CD14-positive monocyte (primary cell): Measurements from ENCODE around the gene TMEM182. TPM values are rescaled to one million over a fixed set of nuclear protein-coding genes. Genes with fewer than 3 reads are reported as not detected.

Source experiments
- DNase-seq, 3 donors: peaks; one replicate each; pipeline ENCODE4 v3.0.0-alpha.2; 2011 to 2022
- H2AFZ ChIP-seq: 2 replicates; pipeline ENCODE4 v1.6.0; 2012; ENCODE audit warnings: mild to moderate bottlenecking, low read depth, low read length, inconsistent platforms; ENCODE audit not compliant: insufficient read depth, poor library complexity, severe bottlenecking
- H3K27ac ChIP-seq, 2 donors: 1 replicate in 1 of 2; 2 replicates in 1 of 2; pipeline ENCODE4 v1.5.1; 2012 to 2013; ENCODE audit warnings: low read length in 2 of 2, control low read depth in 1 of 2, inconsistent platforms in 1 of 2, low read depth in 1 of 2, mild to moderate bottlenecking in 1 of 2
- H3K27me3 ChIP-seq, 2 donors: one replicate each; pipeline versions ENCODE4 v1.6.0 to v1.6.1; 2011 to 2013; ENCODE audit warnings: low read length in 2 of 2; ENCODE audit not compliant: control insufficient read depth in 2 of 2, insufficient read depth in 2 of 2
- H3K36me3 ChIP-seq, 2 donors: replicated peaks in 1 of 2; 1 replicate in 1 of 2; 2 replicates in 1 of 2; pipeline versions ENCODE4 v1.5.1 to v1.6.1; 2012 to 2013; ENCODE audit warnings: low read length in 2 of 2, control low read depth in 1 of 2, inconsistent platforms in 1 of 2, mild to moderate bottlenecking in 1 of 2; ENCODE audit not compliant: insufficient read depth in 2 of 2, control insufficient read depth in 1 of 2
- H3K4me1 ChIP-seq, 2 donors: 1 replicate in 1 of 2; 2 replicates in 1 of 2; pipeline versions ENCODE4 v1.5.1 to v1.6.1; 2012 to 2013; ENCODE audit warnings: low read length in 2 of 2, control low read depth in 1 of 2, inconsistent platforms in 1 of 2, mild to moderate bottlenecking in 1 of 2, moderate library complexity in 1 of 2; ENCODE audit not compliant: insufficient read depth in 2 of 2, control insufficient read depth in 1 of 2
- H3K4me2 ChIP-seq: replicated peaks from 2 replicates; pipeline ENCODE3; 2012; ENCODE audit warnings: low read length, moderate library complexity, mild to moderate bottlenecking; ENCODE audit not compliant: poor library complexity, severe bottlenecking; ENCODE audit errors: extremely low read depth
- H3K4me3 ChIP-seq, 3 experiments: fragments of 200-600 bp in 1 of 3; sonication (generic) in 1 of 3; replicated peaks in 1 of 3; 1 replicate in 2 of 3; 2 replicates in 1 of 3; pipeline ENCODE4 v1.5.1; 2011 to 2013; ENCODE audit warnings: low read length in 3 of 3, mild to moderate bottlenecking in 3 of 3, control low read depth in 2 of 3, low read depth in 2 of 3, inconsistent platforms in 1 of 3, moderate library complexity in 1 of 3
- H3K79me2 ChIP-seq: 2 replicates; pipeline ENCODE4 v1.6.0; 2012; ENCODE audit warnings: mild to moderate bottlenecking, control low read depth, inconsistent platforms, low read length, moderate library complexity; ENCODE audit not compliant: insufficient read depth
- H3K9ac ChIP-seq: 2 replicates; pipeline ENCODE4 v1.6.0; 2017; ENCODE audit warnings: low read length, mild to moderate bottlenecking; ENCODE audit not compliant: insufficient read depth, poor library complexity, severe bottlenecking
- H3K9me3 ChIP-seq, 2 donors: replicated peaks in 1 of 2; 1 replicate in 1 of 2; 2 replicates in 1 of 2; pipeline versions ENCODE4 v1.5.1 to v1.6.1; 2012 to 2013; ENCODE audit warnings: low read length in 2 of 2, control low read depth in 1 of 2; ENCODE audit not compliant: control insufficient read depth in 1 of 2, insufficient read depth in 1 of 2
- H4K20me1 ChIP-seq: 2 replicates; pipeline ENCODE4 v1.6.0; 2012; ENCODE audit warnings: mild to moderate bottlenecking, low read length, control low read depth, moderate library complexity; ENCODE audit not compliant: insufficient read depth
- H3K27ac Mint-ChIP-seq, 7 donors: one replicate each; pipeline ENCODE4 v1.8.0; 2020; ENCODE audit warnings: mild to moderate bottlenecking in 7 of 7, mixed read lengths in 7 of 7, moderate library complexity in 6 of 7, inconsistent platforms in 2 of 7
- H3K27me3 Mint-ChIP-seq, 3 donors: one replicate each; pipeline ENCODE4 v1.8.0; 2021 to 2022; ENCODE audit warnings: low read depth in 3 of 3, mild to moderate bottlenecking in 3 of 3, mixed read lengths in 3 of 3, moderate library complexity in 3 of 3, inconsistent platforms in 1 of 3
- H3K36me3 Mint-ChIP-seq, 2 donors: one replicate each; pipeline ENCODE4 v1.8.0; 2020; ENCODE audit warnings: mixed read lengths in 2 of 2, inconsistent platforms in 1 of 2, mild to moderate bottlenecking in 1 of 2
- H3K4me1 Mint-ChIP-seq: one replicate; pipeline ENCODE4 v1.8.0; 2020; ENCODE audit warnings: mild to moderate bottlenecking, mixed read lengths
- H3K4me3 Mint-ChIP-seq, 2 donors: one replicate each; pipeline ENCODE4 v1.8.0; 2020; ENCODE audit warnings: mild to moderate bottlenecking in 2 of 2, mixed read lengths in 2 of 2, moderate library complexity in 1 of 2
- H3K9me3 Mint-ChIP-seq, 7 donors: one replicate each; pipeline ENCODE4 v1.8.0; 2020 to 2022; ENCODE audit warnings: mixed read lengths in 7 of 7, mild to moderate bottlenecking in 6 of 7, moderate library complexity in 6 of 7, inconsistent platforms in 2 of 7
- WGBS: methylation state at CpG from one replicate; pipeline ENCODE4 v1.1.5; 2013; ENCODE audit warnings: missing lambda C conversion rate; ENCODE audit not compliant: insufficient coverage; 5-methylcytosine and 5-hydroxymethylcytosine counted together
- intact Hi-C, 2 donors: fragments of 100-400 bp; cut with micrococcal nuclease; formaldehyde crosslinking; loops; one replicate each; pipeline versions ENCODE4 v1.15.0 to v1.15.1; 2023
- polyA plus RNA-seq, 3 donors: library from polyadenylated mRNA; depleted of rRNA in 1 of 3; unstranded in 2 of 3; stranded (reverse) in 1 of 3; fragments of 300-500 nt in 2 of 3; fragments of >200 nt in 1 of 3; fragmentation: Illumina TruSeq in 2 of 3; gene quantifications; 1 replicate in 2 of 3; 2 replicates in 1 of 3; pipeline ENCODE4 v1.2.3, GENCODE V29; 2012 to 2021
- TF ChIP-seq, protein P1 (sequence below): fragments of 200-600 bp; IDR thresholded peaks from one replicate; pipeline ENCODE4 v1.8.0; 2022; ENCODE audit warnings: antibody characterized with exemption, mild to moderate bottlenecking

Gene TMEM182
- polyA plus RNA-seq, 3 donors = 0.24 to 0.69 (median 0.28) TPM

GRCh38 chr2:102782187-102782586 is 20.4 kb downstream of the TMEM182 start:
- Mint-ChIP-seq H3K9me3 (peaks cover 0 to 4% (median 2%) of the 10 kb centered on the region in 7 donors), H3K27me3 (no peaks in the 10 kb centered on the region), H3K36me3 (peaks cover 0 to 3% of the 10 kb centered on the region in 2 donors), H3K4me1 (no peaks in the 10 kb centered on the region), H3K4me3 (no peak overlapping the region), H3K27ac (no peak overlapping the region)
- Histone ChIP-seq H4K20me1 (no peaks in the 10 kb centered on the region), H3K4me2 (no peak overlapping the region), H3K4me1 (no peaks in the 10 kb centered on the region), H3K27ac (no peak overlapping the region), H3K27me3 (no peaks in the 10 kb centered on the region), H3K79me2 (no peaks in the 10 kb centered on the region), H3K36me3 (no peaks in the 10 kb centered on the region), H3K4me3 (no peak overlapping the region), H3K9me3 (no peaks in the 10 kb centered on the region), H2AFZ (no peak overlapping the region), H3K9ac (no peak overlapping the region)
- no peak for DNase-seq
- no CpG with 5 or more reads among the region's 2 CpGs for WGBS
- intact Hi-C loops = no loop called here
- TF ChIP-seq, protein P1, sequence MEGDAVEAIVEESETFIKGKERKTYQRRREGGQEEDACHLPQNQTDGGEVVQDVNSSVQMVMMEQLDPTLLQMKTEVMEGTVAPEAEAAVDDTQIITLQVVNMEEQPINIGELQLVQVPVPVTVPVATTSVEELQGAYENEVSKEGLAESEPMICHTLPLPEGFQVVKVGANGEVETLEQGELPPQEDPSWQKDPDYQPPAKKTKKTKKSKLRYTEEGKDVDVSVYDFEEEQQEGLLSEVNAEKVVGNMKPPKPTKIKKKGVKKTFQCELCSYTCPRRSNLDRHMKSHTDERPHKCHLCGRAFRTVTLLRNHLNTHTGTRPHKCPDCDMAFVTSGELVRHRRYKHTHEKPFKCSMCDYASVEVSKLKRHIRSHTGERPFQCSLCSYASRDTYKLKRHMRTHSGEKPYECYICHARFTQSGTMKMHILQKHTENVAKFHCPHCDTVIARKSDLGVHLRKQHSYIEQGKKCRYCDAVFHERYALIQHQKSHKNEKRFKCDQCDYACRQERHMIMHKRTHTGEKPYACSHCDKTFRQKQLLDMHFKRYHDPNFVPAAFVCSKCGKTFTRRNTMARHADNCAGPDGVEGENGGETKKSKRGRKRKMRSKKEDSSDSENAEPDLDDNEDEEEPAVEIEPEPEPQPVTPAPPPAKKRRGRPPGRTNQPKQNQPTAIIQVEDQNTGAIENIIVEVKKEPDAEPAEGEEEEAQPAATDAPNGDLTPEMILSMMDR = no peak

GRCh38 chr2:102782933-102783332 is 21.1 kb downstream of the TMEM182 start:
- Histone ChIP-seq H3K36me3 (no peaks in the 10 kb centered on the region), H3K4me3 (no peak overlapping the region), H3K9ac (no peak overlapping the region), H3K4me1 (no peaks in the 10 kb centered on the region), H3K27me3 (no peaks in the 10 kb centered on the region), H2AFZ (no peak overlapping the region), H3K27ac (no peak overlapping the region), H3K79me2 (no peaks in the 10 kb centered on the region), H4K20me1 (no peaks in the 10 kb centered on the region), H3K4me2 (no peak overlapping the region), H3K9me3 (no peaks in the 10 kb centered on the region)
- Mint-ChIP-seq H3K9me3 (peaks cover 0 to 4% (median 2%) of the 10 kb centered on the region in 7 donors), H3K4me3 (no peak overlapping the region), H3K36me3 (peaks cover 0 to 3% of the 10 kb centered on the region in 2 donors), H3K4me1 (no peaks in the 10 kb centered on the region), H3K27ac (no peak overlapping the region), H3K27me3 (no peaks in the 10 kb centered on the region)
- DNase-seq = no peak
- intact Hi-C loops = no loop called here
- WGBS = no CpG with 5 or more reads among the region's 1 CpG
- TF ChIP-seq, protein P1 = no peak
